GM19193 (cell line): ENCODE results near the gene FOXS1.

Experiments
- POLR2A ChIP-seq: IDR thresholded peaks from 4 replicates; pipeline ENCODE4 v1.6.1; 2011; ENCODE audit not compliant: insufficient read depth, insufficient read length; ENCODE audit errors: extremely low read depth

FOXS1 gene

DNA sequence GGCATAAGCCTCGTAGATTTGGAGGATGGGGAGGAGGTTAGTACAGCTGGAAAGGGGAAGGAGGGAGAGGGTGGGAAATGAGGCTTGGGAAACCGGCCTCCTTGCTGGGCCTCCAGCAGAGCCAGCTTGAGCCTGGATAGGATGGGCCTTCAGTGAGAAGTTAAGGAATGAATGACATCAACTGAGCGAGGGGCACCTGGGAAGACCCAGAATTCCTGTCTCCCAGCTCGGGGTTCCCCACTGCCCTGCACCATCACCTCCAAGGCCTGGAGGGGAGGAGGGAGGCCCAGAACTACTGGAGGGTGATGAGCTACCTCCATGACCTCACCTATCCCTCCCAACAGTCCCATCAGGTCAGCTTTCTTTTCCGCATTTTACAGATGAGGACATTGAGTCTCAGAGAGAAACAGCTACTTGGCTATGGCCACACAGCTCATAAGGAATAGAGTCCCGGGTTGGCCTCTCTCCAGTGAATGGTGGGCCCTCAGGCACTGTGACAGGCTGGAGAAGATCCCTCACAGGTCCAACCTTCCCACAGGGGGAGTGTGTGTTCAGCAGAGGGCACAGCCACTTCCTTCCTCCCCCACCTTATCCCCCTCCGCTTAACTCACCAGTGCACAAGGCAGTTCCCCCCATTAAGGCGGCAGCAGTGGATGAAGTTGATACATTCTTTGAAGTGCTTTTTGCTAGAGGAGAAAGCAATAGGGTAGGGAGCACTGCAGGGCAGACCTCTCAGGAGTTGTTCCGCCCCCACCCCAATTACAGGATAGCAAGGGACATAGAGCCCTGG, 18.1 kb upstream of the FOXS1 start:
- no peak for TF ChIP-seq POLR2A

GRCh38 chr20:31862506-31862905, 17.1 kb upstream of the FOXS1 start:
- TF ChIP-seq POLR2A = no peak

GRCh38 chr20:31862157-31862470, 16.7 kb upstream of the FOXS1 start:
- no peak for TF ChIP-seq POLR2A

GRCh38 chr20:31861385-31862156, 16.2 kb upstream of the FOXS1 start:
- no peak for TF ChIP-seq POLR2A

DNA sequence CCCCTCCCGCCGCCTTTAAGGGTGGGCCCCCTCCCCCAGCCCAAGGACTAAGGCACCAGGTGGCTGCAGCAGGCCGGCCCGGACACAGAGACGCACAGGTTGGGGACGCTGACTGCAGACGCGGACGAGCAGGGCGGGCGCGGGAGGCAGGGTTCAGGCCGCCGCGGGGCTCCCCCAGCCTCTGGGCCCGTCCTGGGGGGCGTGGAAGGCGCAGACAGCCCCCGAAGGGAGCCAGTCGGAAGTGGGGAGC, 15.7 kb upstream of the FOXS1 start:
- TF ChIP-seq POLR2A = no peak

- TF ChIP-seq POLR2A = no peak
Measured at GRCh38 chr20:31860390-31861134, 15.2 kb upstream of the FOXS1 start.

- TF ChIP-seq POLR2A = no peak
Measured at GRCh38 chr20:31859998-31860380, 14.6 kb upstream of the FOXS1 start.

GRCh38 chr20:31859266-31859997, 14.0 kb upstream of the FOXS1 start:
- no peak for TF ChIP-seq POLR2A

DNA sequence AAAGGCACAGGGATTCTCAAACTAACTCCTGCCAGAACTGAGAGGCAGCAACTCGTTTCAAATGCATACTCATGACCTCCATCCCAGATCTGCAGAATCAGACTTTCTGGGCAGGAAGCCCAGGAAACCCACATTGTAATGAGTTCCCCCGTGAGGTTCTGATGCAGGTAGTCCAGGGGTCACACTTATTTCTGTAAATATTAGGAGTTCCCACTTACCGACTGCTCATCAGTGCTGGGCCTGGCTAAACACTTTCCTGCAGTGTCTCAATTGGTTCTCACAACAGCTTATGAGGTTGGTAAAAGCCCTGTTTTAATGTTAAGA, 13.3 kb upstream of the FOXS1 start:
- TF ChIP-seq POLR2A = no peak

DNA sequence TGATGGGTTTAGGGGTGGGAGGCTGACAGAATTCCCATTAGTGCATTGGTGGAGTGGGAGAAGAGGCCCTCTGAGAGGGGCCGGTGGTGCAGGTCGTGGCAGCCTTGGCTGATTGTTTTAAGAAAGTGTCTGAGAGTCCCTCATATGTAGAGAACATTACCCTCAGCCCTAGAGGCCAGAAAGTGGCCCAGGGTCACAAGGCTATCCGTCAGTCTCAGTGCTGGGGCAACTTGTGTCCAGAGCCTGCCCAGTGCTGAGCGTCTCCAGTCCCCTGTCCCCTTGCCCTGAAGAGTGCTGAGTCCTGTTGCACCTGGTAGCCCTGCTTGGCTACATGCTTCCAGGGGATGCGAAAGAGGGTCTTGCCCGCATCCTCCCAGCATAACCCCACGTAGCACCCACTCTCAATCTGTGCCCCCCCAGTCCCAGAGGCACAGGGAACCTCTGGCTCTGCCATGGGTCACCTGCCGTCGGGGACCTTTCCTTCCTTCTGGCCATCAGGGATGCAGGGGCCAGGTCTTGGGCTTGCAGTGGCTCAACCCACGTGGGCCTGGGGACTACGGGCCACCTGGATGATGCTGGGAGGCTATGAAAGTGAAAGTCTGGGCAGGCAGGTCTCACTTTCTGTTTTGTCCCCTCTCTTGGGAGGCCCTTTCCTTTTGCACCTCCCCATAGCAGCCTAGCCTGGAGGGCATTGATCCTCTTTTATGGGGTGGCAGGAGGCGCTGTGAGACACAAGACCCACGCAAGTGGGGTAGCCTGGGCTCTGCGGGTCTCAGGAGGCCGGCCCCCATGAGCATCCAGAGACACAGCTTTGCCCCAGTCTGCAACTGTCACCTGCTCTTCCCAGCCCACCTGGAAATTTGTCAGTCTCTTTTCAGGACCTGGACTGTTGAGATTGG, 12.7 kb upstream of the FOXS1 start:
- no peak for TF ChIP-seq POLR2A

DNA sequence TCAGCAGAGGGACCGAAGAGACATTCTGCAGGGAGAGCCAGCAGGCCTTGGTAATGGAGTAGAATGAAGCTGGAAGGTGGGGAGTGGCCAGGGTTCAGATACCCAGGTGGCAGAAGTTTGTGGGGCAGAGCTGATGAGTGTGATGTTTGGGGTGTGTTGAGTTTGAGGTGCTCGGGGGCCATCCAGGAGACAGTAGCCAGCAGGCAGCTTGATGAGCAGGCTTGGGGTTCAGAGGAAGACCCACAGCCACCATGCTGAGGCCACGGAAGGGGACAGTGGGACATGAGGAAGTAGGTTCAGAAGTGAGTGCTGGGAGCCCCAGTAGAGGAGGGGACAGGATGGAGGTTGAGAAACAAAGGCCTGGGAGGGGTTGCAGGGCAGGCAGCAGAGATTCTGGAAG, 11.1 kb upstream of the FOXS1 start:
- TF ChIP-seq POLR2A = no peak

GRCh38 chr20:31853481-31853880, 8.1 kb upstream of the FOXS1 start:
- no peak for TF ChIP-seq POLR2A

- no peak for TF ChIP-seq POLR2A
Measured at GRCh38 chr20:31851240-31851955, 6.0 kb upstream of the FOXS1 start.

DNA sequence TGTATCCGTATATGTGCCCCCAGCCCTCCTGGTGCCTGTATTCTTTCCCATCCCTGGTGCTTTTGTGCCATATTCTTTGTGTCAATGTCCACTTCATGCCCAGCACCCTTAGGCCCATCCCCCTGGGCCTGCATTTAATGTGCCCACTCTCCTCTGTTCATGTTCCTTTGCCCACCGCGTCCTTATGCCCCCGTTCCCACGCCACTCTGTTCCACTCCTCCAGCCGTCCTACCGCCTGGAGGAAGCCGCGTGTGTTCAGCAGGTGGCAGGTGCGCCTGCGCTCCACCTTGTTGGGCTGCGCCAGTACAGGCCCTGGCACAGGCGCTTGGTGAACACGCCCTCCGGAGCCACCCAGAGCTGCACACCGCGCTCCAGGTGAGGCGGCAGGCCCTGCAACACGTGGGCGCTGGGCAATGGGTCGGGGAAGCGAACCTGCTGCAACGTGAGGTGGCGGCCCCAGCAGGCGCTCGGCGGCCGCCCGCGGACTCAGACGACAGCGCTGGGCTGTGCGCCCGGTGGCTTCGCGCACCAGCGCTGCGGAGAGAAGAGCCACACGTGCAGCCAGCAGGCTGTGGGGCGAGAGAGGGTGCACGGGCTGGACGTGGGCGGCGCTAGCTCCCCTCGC, 4.0 kb upstream of the FOXS1 start:
- TF ChIP-seq POLR2A = no peak
